Stomach (tissue), 4 donors: ENCODE results near the gene PTPRM.

ENCODE experiments used
- EP300 ChIP-seq: sonication (generic); formaldehyde crosslinking; IDR thresholded peaks from one replicate; pipeline ENCODE4 v1.6.1; 2017; ENCODE audit warnings: antibody characterized with exemption
- POLR2A ChIP-seq, 4 donors: fragments of 450-650 bp; IDR thresholded peaks; one replicate each; pipeline ENCODE4 v1.6.1; 2016; ENCODE audit warnings: antibody characterized with exemption in 4 of 4, control low read depth in 2 of 4, mild to moderate bottlenecking in 1 of 4, moderate library complexity in 1 of 4
- POLR2AphosphoS5 ChIP-seq, 3 donors: sonication (generic); formaldehyde crosslinking; IDR thresholded peaks; one replicate each; pipeline ENCODE4 v1.6.1; 2016; ENCODE audit warnings: antibody characterized with exemption in 3 of 3
- TF ChIP-seq, protein P1 (sequence below), 7 experiments: fragments of 450-650 bp in 4 of 7; fragments of 200-600 bp in 3 of 7; sonication (generic) in 3 of 7; IDR thresholded peaks; one replicate each; pipeline ENCODE4 v1.5.1; 2016 to 2019; ENCODE audit warnings: antibody characterized with exemption in 7 of 7, control low read depth in 2 of 7, mild to moderate bottlenecking in 1 of 7

DNA sequence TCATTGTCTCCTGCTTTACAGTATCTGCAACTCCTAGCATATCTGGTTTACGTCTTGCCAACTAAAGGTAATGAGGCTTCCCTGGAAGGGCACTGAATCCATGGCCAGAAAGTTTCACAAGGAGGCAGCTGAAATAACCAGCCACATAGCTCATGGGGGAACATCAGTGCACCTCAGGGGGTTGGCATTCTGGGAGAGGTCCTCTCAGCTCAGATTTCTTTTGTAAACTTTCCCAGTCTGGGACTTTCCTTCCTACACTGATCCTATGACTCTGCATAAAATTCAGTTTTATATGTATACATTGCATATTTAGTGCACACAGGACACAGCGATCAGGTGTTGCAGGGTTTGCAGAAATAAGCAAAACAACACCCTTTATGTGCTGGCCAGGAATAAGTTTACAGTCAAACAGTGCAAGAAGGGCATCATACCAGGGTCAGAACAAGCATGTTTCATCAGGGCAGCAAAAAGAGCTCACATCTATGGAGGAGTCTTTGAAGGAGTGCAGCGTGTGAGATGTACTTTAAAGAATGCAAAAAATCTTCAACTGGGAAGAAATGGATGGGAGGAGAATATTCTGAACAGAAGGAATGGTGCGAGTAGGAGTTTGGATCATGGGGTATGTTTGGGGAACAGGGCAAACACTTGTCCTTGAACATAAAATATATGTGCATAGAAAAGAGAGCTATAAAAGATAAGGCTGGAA, 801.5 kb downstream of the PTPRM start:
- TF ChIP-seq, protein P1, sequence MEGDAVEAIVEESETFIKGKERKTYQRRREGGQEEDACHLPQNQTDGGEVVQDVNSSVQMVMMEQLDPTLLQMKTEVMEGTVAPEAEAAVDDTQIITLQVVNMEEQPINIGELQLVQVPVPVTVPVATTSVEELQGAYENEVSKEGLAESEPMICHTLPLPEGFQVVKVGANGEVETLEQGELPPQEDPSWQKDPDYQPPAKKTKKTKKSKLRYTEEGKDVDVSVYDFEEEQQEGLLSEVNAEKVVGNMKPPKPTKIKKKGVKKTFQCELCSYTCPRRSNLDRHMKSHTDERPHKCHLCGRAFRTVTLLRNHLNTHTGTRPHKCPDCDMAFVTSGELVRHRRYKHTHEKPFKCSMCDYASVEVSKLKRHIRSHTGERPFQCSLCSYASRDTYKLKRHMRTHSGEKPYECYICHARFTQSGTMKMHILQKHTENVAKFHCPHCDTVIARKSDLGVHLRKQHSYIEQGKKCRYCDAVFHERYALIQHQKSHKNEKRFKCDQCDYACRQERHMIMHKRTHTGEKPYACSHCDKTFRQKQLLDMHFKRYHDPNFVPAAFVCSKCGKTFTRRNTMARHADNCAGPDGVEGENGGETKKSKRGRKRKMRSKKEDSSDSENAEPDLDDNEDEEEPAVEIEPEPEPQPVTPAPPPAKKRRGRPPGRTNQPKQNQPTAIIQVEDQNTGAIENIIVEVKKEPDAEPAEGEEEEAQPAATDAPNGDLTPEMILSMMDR (IDR thresholded peaks at IDR 0.05), result no peak
- TF ChIP-seq POLR2AphosphoS5 (IDR thresholded peaks at IDR 0.05) (no peak), EP300 (no peak), POLR2A (IDR thresholded peaks at IDR 0.05) (no peak)
